ENCODE data around the gene USP36.

The USP36 gene

DNA sequence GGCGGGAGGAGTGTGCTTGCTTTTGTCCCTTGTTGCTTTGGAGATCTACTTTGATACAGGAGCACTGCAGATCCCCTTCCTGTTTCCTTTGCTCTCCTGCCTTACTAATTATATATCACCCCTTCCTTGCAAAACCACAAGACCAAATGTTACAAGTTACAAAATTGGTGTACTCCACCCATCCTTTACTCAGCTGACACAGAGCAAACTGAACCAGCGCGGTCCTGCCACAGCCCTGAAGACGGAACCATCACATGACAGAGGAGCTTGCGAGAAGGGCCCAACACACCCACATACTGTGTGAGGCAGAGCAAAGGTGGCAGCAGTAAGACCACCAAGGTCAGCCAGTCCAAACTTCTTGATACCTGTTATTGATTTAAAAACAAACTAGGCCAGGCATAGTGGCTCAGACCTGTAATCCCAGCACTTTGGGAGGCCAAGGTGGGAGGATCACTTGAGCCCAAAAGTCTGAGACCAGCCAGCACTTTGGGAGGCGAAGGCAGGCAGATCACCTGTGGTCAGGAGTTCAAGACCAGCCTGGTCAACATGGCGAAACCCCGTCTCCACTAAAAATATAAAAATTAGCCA lies 91.8 kb downstream of the USP36 start:
- TF ChIP-seq, protein P1, sequence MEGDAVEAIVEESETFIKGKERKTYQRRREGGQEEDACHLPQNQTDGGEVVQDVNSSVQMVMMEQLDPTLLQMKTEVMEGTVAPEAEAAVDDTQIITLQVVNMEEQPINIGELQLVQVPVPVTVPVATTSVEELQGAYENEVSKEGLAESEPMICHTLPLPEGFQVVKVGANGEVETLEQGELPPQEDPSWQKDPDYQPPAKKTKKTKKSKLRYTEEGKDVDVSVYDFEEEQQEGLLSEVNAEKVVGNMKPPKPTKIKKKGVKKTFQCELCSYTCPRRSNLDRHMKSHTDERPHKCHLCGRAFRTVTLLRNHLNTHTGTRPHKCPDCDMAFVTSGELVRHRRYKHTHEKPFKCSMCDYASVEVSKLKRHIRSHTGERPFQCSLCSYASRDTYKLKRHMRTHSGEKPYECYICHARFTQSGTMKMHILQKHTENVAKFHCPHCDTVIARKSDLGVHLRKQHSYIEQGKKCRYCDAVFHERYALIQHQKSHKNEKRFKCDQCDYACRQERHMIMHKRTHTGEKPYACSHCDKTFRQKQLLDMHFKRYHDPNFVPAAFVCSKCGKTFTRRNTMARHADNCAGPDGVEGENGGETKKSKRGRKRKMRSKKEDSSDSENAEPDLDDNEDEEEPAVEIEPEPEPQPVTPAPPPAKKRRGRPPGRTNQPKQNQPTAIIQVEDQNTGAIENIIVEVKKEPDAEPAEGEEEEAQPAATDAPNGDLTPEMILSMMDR (IDR thresholded peaks at IDR 0.05) = no peak

DNA sequence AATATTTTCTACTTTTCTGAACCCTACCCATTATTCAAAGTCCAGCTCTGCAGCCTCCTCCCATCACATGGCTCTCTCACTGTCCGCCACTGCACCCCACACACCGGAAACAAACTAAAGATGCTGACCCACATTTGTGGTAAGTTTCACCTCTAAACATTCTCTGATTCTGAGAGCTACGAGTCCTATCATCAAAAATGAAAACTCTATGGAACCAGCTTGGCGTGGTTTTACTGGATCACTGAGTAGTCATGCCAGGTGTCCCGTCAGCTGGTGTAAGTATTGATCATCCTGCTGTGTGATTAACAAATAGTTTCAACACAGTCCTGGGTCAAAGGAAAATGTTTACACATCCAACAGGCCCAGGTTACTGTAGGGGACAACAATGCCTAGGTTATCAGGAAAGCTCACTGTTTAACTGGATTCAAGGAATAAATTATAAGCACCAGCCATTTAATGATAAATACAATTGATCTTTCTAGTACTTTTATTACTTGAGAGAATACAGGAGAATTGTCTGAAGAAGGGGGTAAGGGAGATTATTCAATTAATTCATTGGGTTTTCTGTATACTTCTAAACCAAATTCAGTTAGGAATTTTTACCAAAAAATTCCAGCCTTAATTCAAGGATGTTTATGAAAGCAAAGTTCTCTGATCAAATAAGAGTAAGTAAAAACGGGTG lies 92.4 kb downstream of the USP36 start:
- TF ChIP-seq, protein P1 (IDR thresholded peaks at IDR 0.05) = no peak

DNA sequence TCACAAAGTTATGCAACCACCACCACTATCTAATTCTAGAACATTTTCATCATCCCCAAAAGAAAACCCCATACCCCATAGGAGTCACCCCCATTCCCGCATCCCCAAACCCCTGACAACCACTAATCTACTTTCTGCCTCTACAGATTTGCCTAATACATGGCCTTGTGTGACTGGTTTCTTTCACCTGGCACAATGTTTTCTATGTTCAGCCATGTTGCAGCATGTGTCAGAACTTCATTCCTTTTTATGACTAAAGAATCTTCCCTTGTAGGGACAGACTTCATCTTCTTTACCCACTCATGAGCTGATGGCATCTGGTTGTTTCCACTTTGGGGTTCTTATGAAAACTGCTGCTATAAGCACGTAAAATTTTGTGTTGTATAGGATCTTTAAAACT lies 93.1 kb downstream of the USP36 start:
- TF ChIP-seq, protein P1 (IDR thresholded peaks at IDR 0.05) = no peak

DNA sequence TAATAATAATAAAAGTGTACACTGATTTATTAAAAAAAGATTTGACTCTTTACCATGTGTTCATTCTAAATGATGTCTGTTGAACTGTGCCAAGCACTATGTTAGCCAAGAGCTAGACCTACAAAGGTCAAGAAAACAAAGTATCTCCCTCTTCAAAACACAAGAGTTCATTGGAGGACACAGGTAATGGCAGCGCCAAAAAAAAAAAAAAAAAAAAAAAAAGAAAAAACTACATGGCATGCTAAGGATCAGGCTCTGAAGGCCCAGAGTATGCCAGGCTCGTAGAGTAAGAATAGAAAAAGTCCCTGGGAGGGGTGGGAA lies 93.7 kb downstream of the USP36 start:
- TF ChIP-seq, protein P1 (IDR thresholded peaks at IDR 0.05) = no peak

DNA sequence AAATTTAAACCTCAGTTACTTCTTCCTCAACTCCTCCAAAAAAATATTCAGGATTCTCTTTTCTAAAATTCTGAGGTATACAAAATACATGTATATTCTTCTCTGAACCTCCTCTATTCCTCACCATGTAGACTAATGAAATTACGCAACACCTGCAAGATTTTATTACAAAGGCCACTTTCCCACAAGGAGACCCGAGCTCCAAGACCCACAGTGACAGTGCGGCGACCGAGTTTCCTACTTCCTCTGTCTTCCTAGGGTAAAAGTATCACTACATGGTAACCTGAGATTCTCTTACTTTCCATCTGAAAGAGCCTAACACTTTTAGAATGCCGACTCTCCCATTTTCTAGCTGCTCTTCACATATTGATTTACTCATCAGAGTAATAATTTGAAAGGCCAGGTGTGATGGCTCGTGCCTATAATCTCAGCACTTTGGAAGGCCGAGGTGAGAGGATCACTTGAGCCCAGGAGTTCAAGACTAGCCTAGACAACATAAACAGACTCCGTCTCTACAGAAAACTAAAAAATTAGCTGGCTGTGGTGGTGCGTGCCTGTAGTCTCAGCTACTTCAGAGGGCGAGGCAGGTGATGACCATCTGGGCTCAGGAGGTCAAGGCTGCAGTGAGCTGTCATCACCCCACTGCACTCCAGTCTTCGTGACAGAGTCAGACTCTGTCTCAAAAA lies 94.2 kb downstream of the USP36 start:
- TF ChIP-seq, protein P1 (IDR thresholded peaks at IDR 0.05) = no peak

All from LNCAP (cell line).